ENCODE measurements around the gene MAML3.

GRCh38 chr4:139725236-139725635 lies 428.7 kb downstream of the MAML3 start:
- TF ChIP-seq, protein P1, sequence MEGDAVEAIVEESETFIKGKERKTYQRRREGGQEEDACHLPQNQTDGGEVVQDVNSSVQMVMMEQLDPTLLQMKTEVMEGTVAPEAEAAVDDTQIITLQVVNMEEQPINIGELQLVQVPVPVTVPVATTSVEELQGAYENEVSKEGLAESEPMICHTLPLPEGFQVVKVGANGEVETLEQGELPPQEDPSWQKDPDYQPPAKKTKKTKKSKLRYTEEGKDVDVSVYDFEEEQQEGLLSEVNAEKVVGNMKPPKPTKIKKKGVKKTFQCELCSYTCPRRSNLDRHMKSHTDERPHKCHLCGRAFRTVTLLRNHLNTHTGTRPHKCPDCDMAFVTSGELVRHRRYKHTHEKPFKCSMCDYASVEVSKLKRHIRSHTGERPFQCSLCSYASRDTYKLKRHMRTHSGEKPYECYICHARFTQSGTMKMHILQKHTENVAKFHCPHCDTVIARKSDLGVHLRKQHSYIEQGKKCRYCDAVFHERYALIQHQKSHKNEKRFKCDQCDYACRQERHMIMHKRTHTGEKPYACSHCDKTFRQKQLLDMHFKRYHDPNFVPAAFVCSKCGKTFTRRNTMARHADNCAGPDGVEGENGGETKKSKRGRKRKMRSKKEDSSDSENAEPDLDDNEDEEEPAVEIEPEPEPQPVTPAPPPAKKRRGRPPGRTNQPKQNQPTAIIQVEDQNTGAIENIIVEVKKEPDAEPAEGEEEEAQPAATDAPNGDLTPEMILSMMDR (IDR thresholded peaks at IDR 0.05) = no peak
- no peak for TF ChIP-seq POLR2A (IDR thresholded peaks at IDR 0.05)

Measured in lower leg skin (tissue), 3 donors.